Mesendoderm (in vitro differentiated cells): ENCODE data around the gene FAM83C.
A peak's percentile ranks its signal among the peaks of the same experiment; 100 is the strongest.
"Not testable (repeated sequence)": the region's sequence is repeated elsewhere in the genome, so short reads cannot be mapped to it uniquely, and the experiment has no call there.

Source experiments
- DNase-seq: peaks from one replicate; pipeline ENCODE4 v3.0.0; 2013
- H2AK5ac ChIP-seq: 2 replicates; pipeline ENCODE4 v1.6.1; 2013; ENCODE audit warnings: low read length, inconsistent platforms
- H2BK120ac ChIP-seq: 2 replicates; pipeline ENCODE4 v1.6.1; 2013; ENCODE audit warnings: low read depth, mild to moderate bottlenecking, low read length, moderate library complexity, mixed read lengths
- H2BK15ac ChIP-seq: replicated peaks from 2 replicates; pipeline ENCODE4 v1.6.1; 2013; ENCODE audit warnings: low read depth, mild to moderate bottlenecking, moderate library complexity
- H2BK5ac ChIP-seq: 2 replicates; pipeline ENCODE4 v1.6.1; 2013; ENCODE audit warnings: low read length, inconsistent platforms
- H3K18ac ChIP-seq: 2 replicates; pipeline ENCODE4 v1.6.1; 2013; ENCODE audit warnings: mild to moderate bottlenecking, low read length, mixed read lengths
- H3K23ac ChIP-seq: one replicate; pipeline ENCODE4 v1.6.1; 2013; ENCODE audit warnings: low read length
- H3K27ac ChIP-seq: 2 replicates; pipeline ENCODE4 v1.5.1; 2013; ENCODE audit warnings: low read depth, mild to moderate bottlenecking, inconsistent platforms, low read length, moderate library complexity
- H3K27me3 ChIP-seq: 2 replicates; pipeline ENCODE4 v1.6.1; 2013; ENCODE audit warnings: low read length, control low read depth, mild to moderate bottlenecking, inconsistent platforms; ENCODE audit not compliant: insufficient read depth, poor library complexity
- H3K36me3 ChIP-seq: 2 replicates; pipeline ENCODE4 v1.6.1; 2013; ENCODE audit warnings: low read length, inconsistent platforms; ENCODE audit not compliant: control insufficient read depth, insufficient read depth
- H3K4ac ChIP-seq: one replicate; pipeline ENCODE4 v1.6.1; 2013; ENCODE audit warnings: low read depth, mild to moderate bottlenecking, low read length, moderate library complexity
- H3K4me1 ChIP-seq: 2 replicates; pipeline ENCODE4 v1.6.1; 2013; ENCODE audit warnings: low read depth, low read length, inconsistent platforms; ENCODE audit not compliant: control insufficient read depth
- H3K4me2 ChIP-seq: 2 replicates; pipeline ENCODE4 v1.6.1; 2013; ENCODE audit warnings: low read length
- H3K4me3 ChIP-seq: 2 replicates; pipeline ENCODE4 v1.5.1; 2013; ENCODE audit warnings: mild to moderate bottlenecking, low read length
- H3K56ac ChIP-seq: one replicate; pipeline ENCODE4 v1.6.1; 2013; ENCODE audit warnings: low read length
- H3K79me1 ChIP-seq: 2 replicates; pipeline ENCODE4 v1.6.1; 2013; ENCODE audit warnings: low read length, inconsistent platforms
- H3K79me2 ChIP-seq: 2 replicates; pipeline ENCODE4 v1.6.1; 2013; ENCODE audit warnings: mild to moderate bottlenecking, low read length; ENCODE audit not compliant: control insufficient read depth, insufficient read depth
- H3K9ac ChIP-seq: 2 replicates; pipeline ENCODE4 v1.6.1; 2013; ENCODE audit warnings: low read length, inconsistent platforms
- H4K5ac ChIP-seq: one replicate; pipeline ENCODE4 v1.6.1; 2013; ENCODE audit warnings: low read length
- H4K8ac ChIP-seq: one replicate; pipeline ENCODE4 v1.6.1; 2013; ENCODE audit warnings: low read depth, mild to moderate bottlenecking, control low read depth, low read length, moderate library complexity
- WGBS: extraction: QIAGEN DNeasy Blood & Tissue Kit; methylation state at CpG from one replicate; pipeline ENCODE4 v1.1.7; 2013; ENCODE audit warnings: low lambda C conversion rate, missing lambda C conversion rate; ENCODE audit not compliant: insufficient coverage; ENCODE audit errors: extremely low coverage; 5-methylcytosine and 5-hydroxymethylcytosine counted together

The FAM83C gene

GRCh38 chr20:35262731-35263531, 29.3 kb downstream of the FAM83C start:
- Histone ChIP-seq H3K4ac (peak overlapping the region; percentile 18), H3K27ac (peak overlapping the region; percentile 77), H3K18ac (peak overlapping the region; percentile 29), H2BK120ac (peak overlapping the region; percentile 83), H3K56ac (peak overlapping the region; percentile 66)
- H3K36me3 ChIP-seq, H3K4me3 ChIP-seq, H3K27me3 ChIP-seq, H3K9ac ChIP-seq, H2BK15ac ChIP-seq, H4K5ac ChIP-seq, H3K79me2 ChIP-seq, H2BK5ac ChIP-seq, H3K79me1 ChIP-seq, H3K4me2 ChIP-seq, H3K23ac ChIP-seq, H2AK5ac ChIP-seq, H3K4me1 ChIP-seq, H4K8ac ChIP-seq: not testable (repeated sequence)
- no CpG with 5 or more reads among the region's 8 CpGs for WGBS
- DNase-seq = peak; percentile 95

GRCh38 chr20:35262321-35262720, 29.9 kb downstream of the FAM83C start:
- not testable (repeated sequence) for H2AK5ac ChIP-seq, H4K5ac ChIP-seq, H3K79me1 ChIP-seq, H3K27ac ChIP-seq, H3K23ac ChIP-seq, H3K56ac ChIP-seq, H3K4me1 ChIP-seq, H2BK15ac ChIP-seq, H3K4me2 ChIP-seq, H3K27me3 ChIP-seq, DNase-seq, H2BK120ac ChIP-seq, H3K79me2 ChIP-seq, H3K18ac ChIP-seq, H3K9ac ChIP-seq, H2BK5ac ChIP-seq, H3K36me3 ChIP-seq, H3K4me3 ChIP-seq, H3K4ac ChIP-seq, H4K8ac ChIP-seq
- no CpG with 5 or more reads among the region's 10 CpGs for WGBS

- Histone ChIP-seq H3K4me1 (peaks cover 7% of the 10 kb centered on the region), H2BK15ac (no peak overlapping the region), H2BK120ac (no peak overlapping the region), H3K79me1 (no peaks in the 10 kb centered on the region), H3K9ac (no peak overlapping the region), H4K5ac (no peak overlapping the region), H2AK5ac (no peak overlapping the region), H3K56ac (peak overlapping the region; percentile 69), H3K4ac (no peak overlapping the region), H3K27ac (no peak overlapping the region), H4K8ac (no peak overlapping the region), H3K4me2 (no peak overlapping the region), H3K27me3 (no peaks in the 10 kb centered on the region), H3K79me2 (no peaks in the 10 kb centered on the region), H3K18ac (no peak overlapping the region), H3K23ac (no peak overlapping the region), H3K36me3 (no peaks in the 10 kb centered on the region), H2BK5ac (no peak overlapping the region), H3K4me3 (no peak overlapping the region)
- DNase-seq = no peak
- WGBS = no CpG with 5 or more reads among the region's 6 CpGs
Measured at GRCh38 chr20:35260426-35260825, 31.8 kb downstream of the FAM83C start.

GRCh38 chr20:35257175-35257909, 34.9 kb downstream of the FAM83C start:
- Histone ChIP-seq H3K18ac (no peak overlapping the region), H2BK15ac (no peak overlapping the region), H3K4me1 (peaks cover 1% of the 10 kb centered on the region), H3K4me2 (no peak overlapping the region), H2BK5ac (no peak overlapping the region), H3K36me3 (no peaks in the 10 kb centered on the region), H3K27ac (no peak overlapping the region), H3K23ac (no peak overlapping the region), H3K79me1 (no peaks in the 10 kb centered on the region), H3K56ac (no peak overlapping the region), H2BK120ac (no peak overlapping the region), H3K79me2 (no peaks in the 10 kb centered on the region), H4K8ac (no peak overlapping the region), H4K5ac (no peak overlapping the region), H3K4me3 (no peak overlapping the region), H3K9ac (no peak overlapping the region), H2AK5ac (no peak overlapping the region), H3K4ac (no peak overlapping the region), H3K27me3 (no peaks in the 10 kb centered on the region)
- no CpG with 5 or more reads among the region's 8 CpGs for WGBS
- no peak for DNase-seq

GRCh38 chr20:35254448-35254999, 37.7 kb downstream of the FAM83C start:
- H3K56ac ChIP-seq = no peak overlapping the region
- no peaks in the 10 kb centered on the region for H3K27me3 ChIP-seq
- H3K4ac ChIP-seq = no peak overlapping the region
- no peaks in the 10 kb centered on the region for H3K36me3 ChIP-seq
- H4K8ac ChIP-seq = no peak overlapping the region
- no peak for DNase-seq
- H2BK15ac ChIP-seq = no peak overlapping the region
- H3K4me1 ChIP-seq = no peaks in the 10 kb centered on the region
- H2BK120ac ChIP-seq = no peak overlapping the region
- H3K4me3 ChIP-seq = no peak overlapping the region
- H3K18ac ChIP-seq = no peak overlapping the region
- WGBS = no CpG with 5 or more reads among the region's 12 CpGs
- H3K27ac ChIP-seq = no peak overlapping the region
- no peak overlapping the region for H3K23ac ChIP-seq
- no peak overlapping the region for H2BK5ac ChIP-seq
- H3K9ac ChIP-seq = no peak overlapping the region
- no peaks in the 10 kb centered on the region for H3K79me2 ChIP-seq
- H3K79me1 ChIP-seq = no peaks in the 10 kb centered on the region
- H3K4me2 ChIP-seq = no peak overlapping the region
- H4K5ac ChIP-seq = no peak overlapping the region
- no peak overlapping the region for H2AK5ac ChIP-seq
